ENCODE data around the gene CFAP77. TPM values are rescaled to one million over a fixed set of nuclear protein-coding genes. Genes with fewer than 3 reads are reported as not detected.
A peak's percentile ranks its signal among the peaks of the same experiment; 100 is the strongest.

CFAP77 gene
- total RNA-seq, 1 donor from 2014 or later: 1.8 TPM

- no peak overlapping the region for H2AFZ ChIP-seq (replicated peaks)
- H3K27ac ChIP-seq: no peak overlapping the region
- H3K79me2 ChIP-seq (ENCODE audit: low read depth): no peaks in the 10 kb centered on the region
- TF ChIP-seq CTCF (IDR thresholded peaks at IDR 0.05): no peak
- TF ChIP-seq EZH2 (IDR thresholded peaks at IDR 0.05): no peak
- TF ChIP-seq EZH2phosphoT487 (IDR thresholded peaks at IDR 0.05): no peak
- peak; percentile 64 for DNase-seq (ENCODE audit: low spot score)
- H3K4me3 ChIP-seq: peak overlapping the region; percentile 46
- Mint-ChIP-seq H3K9me3 (no peaks in the 10 kb centered on the region), H3K4me1 (peaks cover 64% of the 10 kb centered on the region), H3K4me3 (peak overlapping the region; percentile 63), H3K36me3 (peaks cover 7% of the 10 kb centered on the region), H3K27me3 (ENCODE audit: insufficient read depth, low read depth) (peaks cover 34% of the 10 kb centered on the region), H3K27ac (peak overlapping the region; percentile 75)
- H3K36me3 ChIP-seq: no peaks in the 10 kb centered on the region
- H3K4me1 ChIP-seq: peaks cover 66% of the 10 kb centered on the region
- H3K9me3 ChIP-seq (ENCODE audit: low read depth): no peaks in the 10 kb centered on the region
- peaks cover 88% of the 10 kb centered on the region for H4K20me1 ChIP-seq (ENCODE audit: low read depth)
- peaks cover 49% of the 10 kb centered on the region for H3F3A ChIP-seq (ENCODE audit: low read depth)
- peaks cover 61% of the 10 kb centered on the region for H3K27me3 ChIP-seq
- H3K4me2 ChIP-seq: peak overlapping the region; percentile 76
- H3K9ac ChIP-seq: no peak overlapping the region
Measured at GRCh38 chr9:132592451-132592850, 182.4 kb downstream of the CFAP77 start.

DNA sequence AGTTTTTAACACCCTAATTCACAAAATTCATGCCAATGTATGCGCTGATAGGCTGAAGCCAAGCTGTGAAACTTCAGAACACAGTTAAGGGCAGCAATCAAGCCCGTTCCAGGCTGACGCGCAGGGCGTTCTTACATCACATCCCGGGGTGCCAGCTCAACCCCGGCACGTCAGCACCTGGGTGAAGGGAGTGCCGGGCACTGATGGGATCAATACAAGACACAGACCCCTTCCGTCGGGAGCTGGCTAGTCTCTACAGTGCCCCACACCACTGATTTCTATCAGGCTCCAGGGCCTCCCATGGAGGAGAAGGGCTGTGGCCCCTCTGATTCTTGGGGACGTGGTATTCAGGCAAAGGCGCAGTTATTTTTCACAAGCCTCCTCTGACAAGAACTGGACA is 184.4 kb downstream of the CFAP77 start:
- Histone ChIP-seq H2AFZ (replicated peaks) (no peak overlapping the region), H3F3A (ENCODE audit: low read depth) (peaks cover 45% of the 10 kb centered on the region), H3K9ac (no peak overlapping the region), H3K4me1 (peaks cover 74% of the 10 kb centered on the region), H3K36me3 (no peaks in the 10 kb centered on the region), H3K4me2 (no peak overlapping the region), H3K4me3 (no peak overlapping the region), H3K27ac (no peak overlapping the region), H3K27me3 (peaks cover 42% of the 10 kb centered on the region), H3K9me3 (ENCODE audit: low read depth) (no peaks in the 10 kb centered on the region), H3K79me2 (ENCODE audit: low read depth) (no peaks in the 10 kb centered on the region), H4K20me1 (ENCODE audit: low read depth) (peaks cover 74% of the 10 kb centered on the region)
- no peak for DNase-seq (ENCODE audit: low spot score)
- peaks cover 14% of the 10 kb centered on the region for H3K36me3 Mint-ChIP-seq
- no peak overlapping the region for H3K4me3 Mint-ChIP-seq
- H3K9me3 Mint-ChIP-seq: no peaks in the 10 kb centered on the region
- H3K27me3 Mint-ChIP-seq (ENCODE audit: insufficient read depth, low read depth): peaks cover 23% of the 10 kb centered on the region
- peaks cover 69% of the 10 kb centered on the region for H3K4me1 Mint-ChIP-seq
- no peak for TF ChIP-seq EZH2 (IDR thresholded peaks at IDR 0.05)
- no peak for TF ChIP-seq CTCF (IDR thresholded peaks at IDR 0.05)
- no peak for TF ChIP-seq EZH2phosphoT487 (IDR thresholded peaks at IDR 0.05)
- H3K27ac Mint-ChIP-seq: no peak overlapping the region

- Histone ChIP-seq H3K4me1 (peaks cover 66% of the 10 kb centered on the region), H3K27me3 (peaks cover 33% of the 10 kb centered on the region), H3K4me3 (no peak overlapping the region), H4K20me1 (ENCODE audit: low read depth) (peaks cover 69% of the 10 kb centered on the region), H3K36me3 (no peaks in the 10 kb centered on the region), H3K9ac (no peak overlapping the region), H2AFZ (replicated peaks) (no peak overlapping the region), H3K4me2 (no peak overlapping the region), H3K27ac (no peak overlapping the region), H3K79me2 (ENCODE audit: low read depth) (no peaks in the 10 kb centered on the region), H3K9me3 (ENCODE audit: low read depth) (no peaks in the 10 kb centered on the region), H3F3A (ENCODE audit: low read depth) (peaks cover 36% of the 10 kb centered on the region)
- H3K27ac Mint-ChIP-seq: peak overlapping the region; percentile 66
- peak; percentile 42 for DNase-seq (ENCODE audit: low spot score)
- peaks cover 19% of the 10 kb centered on the region for H3K36me3 Mint-ChIP-seq
- no peak overlapping the region for H3K4me3 Mint-ChIP-seq
- no peak for TF ChIP-seq EZH2 (IDR thresholded peaks at IDR 0.05)
- no peak for TF ChIP-seq CTCF (IDR thresholded peaks at IDR 0.05)
- TF ChIP-seq EZH2phosphoT487 (IDR thresholded peaks at IDR 0.05): no peak
- H3K27me3 Mint-ChIP-seq (ENCODE audit: insufficient read depth, low read depth): peaks cover 17% of the 10 kb centered on the region
- no peaks in the 10 kb centered on the region for H3K9me3 Mint-ChIP-seq
- H3K4me1 Mint-ChIP-seq: peaks cover 69% of the 10 kb centered on the region
Measured at GRCh38 chr9:132595319-132595718, 185.3 kb downstream of the CFAP77 start.

All from neural progenitor cell (in vitro differentiated cells).